GM12878 (cell line): ENCODE results near the gene IL32. TPM values are rescaled to one million over a fixed set of nuclear protein-coding genes. Genes with fewer than 3 reads are reported as not detected.

ENCODE experiments used
- ATAC-seq: fragments of 200-7000 bp; cut with Tn5 transposase; 3 replicates; pipeline ENCODE4 v1.9.1; 2020; ENCODE audit warnings: mild to moderate bottlenecking, moderate library complexity
- BruUV-seq: library from RNA; stranded (reverse); fragments of 400-500 nt; replicated peaks from 2 replicates; lab custom pipeline; 2021; lab: Mats Ljungman, UMichigan
- CTCF ChIA-PET: fragments of 300-600 bp; sonication (Branson Sonifier 250); formaldehyde crosslinking; extraction: SDS; loops from one replicate; lab custom pipeline; 2021; ENCODE audit warnings: inconsistent platforms; lab: Yijun Ruan, JAX
- POLR2A ChIA-PET: fragments of 350-600 bp; formaldehyde crosslinking; extraction: SDS; loops from one replicate; lab custom pipeline; 2021; ENCODE audit warnings: inconsistent platforms; lab: Charles Lee
- RAD21 ChIA-PET: fragments of 300-600 bp; sonication (Branson Sonifier 250); formaldehyde crosslinking; loops from one replicate; lab custom pipeline; 2023; ENCODE audit warnings: antibody characterized with exemption; ENCODE audit not compliant: unreplicated experiment; lab: Charles Lee
- SMC1A ChIA-PET: fragments of 300-600 bp; sonication (Branson Sonifier 250); formaldehyde crosslinking; loops from one replicate; lab custom pipeline; 2023; ENCODE audit not compliant: unreplicated experiment, uncharacterized antibody; lab: Charles Lee
- DNase-seq: peaks from one replicate; pipeline ENCODE4 v3.0.0-alpha.2; 2011; ENCODE audit warnings: low read depth, low spot score
- FAIRE-seq: peaks from 3 replicates; lab custom pipeline; 2011; peaks lifted over from hg19 to GRCh38; lab: Jason Lieb, UNC
- H2AFZ ChIP-seq: 2 replicates; pipeline ENCODE4 v1.6.0; 2011; ENCODE audit warnings: low read depth, low read length, control low read depth; ENCODE audit not compliant: control insufficient read depth
- H3K27ac ChIP-seq: 2 replicates; pipeline ENCODE4 v1.5.1; 2011; ENCODE audit warnings: control low read depth; ENCODE audit not compliant: control insufficient read depth, insufficient read depth
- H3K27me3 ChIP-seq, 2 experiments: replicated peaks in 1 of 2; 2 replicates each; pipeline versions ENCODE4 v1.6.0 to v1.6.1; 2011; ENCODE audit warnings: low read length in 1 of 2; ENCODE audit not compliant: control insufficient read depth in 2 of 2, insufficient read depth in 2 of 2
- H3K36me3 ChIP-seq, 2 experiments: 2 replicates each; pipeline ENCODE4 v1.5.1; 2011; ENCODE audit warnings: low read length in 1 of 2; ENCODE audit not compliant: control insufficient read depth in 2 of 2, insufficient read depth in 2 of 2
- H3K4me1 ChIP-seq: 2 replicates; pipeline ENCODE4 v1.6.1; 2011; ENCODE audit warnings: mild to moderate bottlenecking, low read length, moderate library complexity, mixed read lengths; ENCODE audit not compliant: control insufficient read depth, insufficient read depth
- H3K4me2 ChIP-seq: 2 replicates; pipeline ENCODE4 v1.6.0; 2011; ENCODE audit warnings: control low read depth; ENCODE audit not compliant: control insufficient read depth, insufficient read depth
- H3K4me3 ChIP-seq: fragments of 200-600 bp; sonication (generic); 2 replicates; pipeline ENCODE4 v1.5.1; 2016
- H3K79me2 ChIP-seq: 2 replicates; pipeline ENCODE4 v1.6.0; 2011; ENCODE audit warnings: low read length; ENCODE audit not compliant: control insufficient read depth, insufficient read depth
- H3K9ac ChIP-seq: 2 replicates; pipeline ENCODE4 v1.8.0; 2011; ENCODE audit warnings: low read length, control low read depth, mixed read lengths; ENCODE audit not compliant: control insufficient read depth, insufficient read depth
- H3K9me3 ChIP-seq: replicated peaks from 3 replicates; pipeline ENCODE4 v1.5.1; 2011; ENCODE audit warnings: mild to moderate bottlenecking, low read length; ENCODE audit not compliant: control insufficient read depth, insufficient read depth
- H4K20me1 ChIP-seq: 2 replicates; pipeline ENCODE4 v1.6.0; 2011; ENCODE audit not compliant: control insufficient read depth, insufficient read depth
- ATF2 ChIP-seq: IDR thresholded peaks from 2 replicates; pipeline ENCODE4 v1.6.1; 2012; ENCODE audit warnings: low read length, inconsistent platforms
- CTCF ChIP-seq, 3 experiments: IDR thresholded peaks in 2 of 3; conservative IDR thresholded peaks in 1 of 3; 2 replicates each; pipeline ENCODE4 v1.5.1; 2011; ENCODE audit warnings: low read depth in 3 of 3, low read length in 3 of 3, mild to moderate bottlenecking in 3 of 3, control low read depth in 2 of 3, moderate library complexity in 2 of 3, inconsistent platforms in 1 of 3, mixed read lengths in 1 of 3; ENCODE audit not compliant: control insufficient read depth in 2 of 3, insufficient read depth in 1 of 3; ENCODE audit errors: extremely low read depth in 1 of 3
- E2F8 ChIP-seq: fragments of 450-650 bp; IDR thresholded peaks from 2 replicates; pipeline ENCODE4 v1.6.1; 2018; ENCODE audit warnings: mild to moderate bottlenecking, low read depth, moderate library complexity; ENCODE audit not compliant: partially characterized antibody
- FOS ChIP-seq: IDR thresholded peaks from 3 replicates; pipeline ENCODE4 v1.6.1; 2011; ENCODE audit warnings: borderline replicate concordance; ENCODE audit not compliant: insufficient read length; ENCODE audit errors: extremely low read depth
- MEF2B ChIP-seq: fragments of 450-650 bp; IDR thresholded peaks from 2 replicates; pipeline ENCODE4 v1.6.1; 2018; ENCODE audit warnings: mild to moderate bottlenecking, moderate library complexity; ENCODE audit not compliant: partially characterized antibody, poor library complexity, severe bottlenecking
- PAX5 ChIP-seq: IDR thresholded peaks from 2 replicates; pipeline ENCODE4 v1.6.1; 2011; ENCODE audit warnings: low read depth, low read length, borderline replicate concordance
- SMARCA5 ChIP-seq: fragments of 450-650 bp; IDR thresholded peaks from 2 replicates; pipeline ENCODE4 v1.6.1; 2017; ENCODE audit warnings: mild to moderate bottlenecking
- ZNF217 ChIP-seq: fragments of 450-650 bp; IDR thresholded peaks from 2 replicates; pipeline ENCODE4 v1.6.1; 2017; ENCODE audit warnings: antibody characterized with exemption, mild to moderate bottlenecking
- ZNF24 ChIP-seq: fragments of 450-650 bp; IDR thresholded peaks from 2 replicates; pipeline ENCODE4 v1.6.1; 2017; ENCODE audit warnings: antibody characterized with exemption, mild to moderate bottlenecking
- WGBS: methylation state at CpG from one replicate; pipeline ENCODE4 v1.1.6; 2016; ENCODE audit warnings: low lambda C conversion rate; ENCODE audit not compliant: insufficient replicate concordance, insufficient coverage; ENCODE audit errors: missing lambda C conversion rate; 5-methylcytosine and 5-hydroxymethylcytosine counted together
- in situ Hi-C: fragments of 300-500 bp; cut with MboI; formaldehyde crosslinking; loops from 9 replicates; pipeline ENCODE4 v1.14.3; 2018; ENCODE audit warnings: mixed read lengths
- intact Hi-C: fragments of 100-400 bp; cut with micrococcal nuclease; formaldehyde crosslinking; loops from one replicate; pipeline ENCODE4 v1.14.2; 2022; ENCODE audit not compliant: unreplicated experiment
- polyA plus RNA-seq, 11 experiments: library from polyadenylated mRNA; depleted of rRNA in 4 of 11; unstranded in 6 of 11; stranded (reverse) in 5 of 11; fragments of >200 nt; fragmentation: Nextera tagmentation in 4 of 11; fragmentation: Illumina TruSeq in 1 of 11; extraction: Ambion mirVana in 4 of 11; extraction: Trizol in 1 of 11; gene quantifications; 1 replicate in 1 of 11; 2 replicates in 10 of 11; pipeline versions ENCODE4 v1.2.1 to v1.2.3, GENCODE V29; 2011 to 2016; ENCODE audit warnings: inconsistent platforms in 2 of 11, missing spikeins in 2 of 11, low read depth in 1 of 11
- total RNA-seq, 4 experiments: library from RNA; depleted of rRNA in 3 of 4; stranded (reverse); fragments of >200 nt in 3 of 4; fragmentation: Illumina TruSeq in 1 of 4; extraction: Trizol in 1 of 4; gene quantifications; 2 replicates each; pipeline versions ENCODE4 v1.2.1 to v1.2.3, GENCODE V29; 2013 to 2021

IL32 gene
- total and polyA plus RNA-seq, 10 of the 15 experiments (the other 5 are each of a cell fraction or from before 2014, with no cell fraction given) = 27.0 to 122 (median 55.8) TPM

GRCh38 chr16:3115561-3115960, 50.1 kb downstream of the IL32 start:
- ATAC-seq (no peak), DNase-seq (no peak), FAIRE-seq (no peak)
- Histone ChIP-seq H3K27ac (no peak overlapping the region), H4K20me1 (no peaks in the 10 kb centered on the region), H3K9me3 (no peaks in the 10 kb centered on the region), H3K79me2 (no peaks in the 10 kb centered on the region), H3K4me1 (no peaks in the 10 kb centered on the region; the same call in 1 of the 2 replicates), H3K4me3 (no peak overlapping the region), H3K36me3 (no peaks in the 10 kb centered on the region), H3K4me2 (no peak overlapping the region), H3K9ac (no peak overlapping the region), H3K27me3 (no peaks in the 10 kb centered on the region; a peak in 1 of 4 replicates), H2AFZ (no peak overlapping the region)
- 44% methylated on average over 12 of the region's 14 CpGs for whole genome bisulfite sequencing
- ChIA-PET CTCF (interaction anchor here (1.3 to 5.6 kb wide), 2 partner anchors 13 to 14 kb away, joined by 4 to 41 read pairs; no protein-coding TSS in a partner anchor), SMC1A (interaction anchor here (2.7 kb wide), 1 partner anchor 14 kb away, joined by 11 read pairs; no protein-coding TSS in a partner anchor), POLR2A (interaction anchor here (0.6 to 1.6 kb wide), 2 partner anchors 9 to 13 kb away, joined by 3 to 11 read pairs; no protein-coding TSS in a partner anchor), RAD21 (interaction anchor here (1.0 kb wide), 1 partner anchor 14 kb away, joined by 3 read pairs; no protein-coding TSS in a partner anchor)
- in situ Hi-C loops (no loop called here), intact Hi-C loops (no loop called here)
- BruUV-seq = no TSS peak
- TF ChIP-seq SMARCA5 (no peak), CTCF (IDR thresholded peaks at IDR 0.05 in 2 of 3, conservative IDR thresholded peaks at IDR 0.05 in 1 of 3; ENCODE audit: control insufficient read depth in 2 of 3, extremely low read depth in 1 of 3, insufficient read depth in 1 of 3, low read depth in 3 of 3, low read length in 3 of 3) (peak in 1 of 3 experiments; percentile 3; a peak in 1 of 6 replicates)

GRCh38 chr16:3118204-3118790, 52.9 kb downstream of the IL32 start:
- no peaks in the 10 kb centered on the region for H4K20me1 ChIP-seq
- no peaks in the 10 kb centered on the region for H3K79me2 ChIP-seq
- no peak for DNase-seq
- H3K9me3 ChIP-seq = no peaks in the 10 kb centered on the region
- ChIA-PET SMC1A (interaction anchor here (1.6 kb wide), 1 partner anchor 12 kb away, joined by 8 read pairs; no protein-coding TSS in a partner anchor), RAD21 (no interaction called here), CTCF (interaction anchor here (1.6 to 5.6 kb wide), 2 partner anchors 10 to 18 kb away, joined by 5 to 41 read pairs; no protein-coding TSS in a partner anchor), POLR2A (interaction anchor here (0.6 to 1.9 kb wide), 3 partner anchors 10 to 1179 kb away, joined by 3 to 13 read pairs (median 3); no protein-coding TSS in a partner anchor)
- no peaks in the 10 kb centered on the region for H3K36me3 ChIP-seq
- no peak for FAIRE-seq
- 44% methylated on average over 16 of the region's 16 CpGs for WGBS
- no peak for ATAC-seq
- no peaks in the 10 kb centered on the region for H3K27me3 ChIP-seq
- intact Hi-C loops (no loop called here), in situ Hi-C loops (no loop called here)
- no peak overlapping the region for H3K9ac ChIP-seq
- no peak overlapping the region for H2AFZ ChIP-seq
- BruUV-seq = no TSS peak
- no peak overlapping the region for H3K4me2 ChIP-seq
- no peak overlapping the region for H3K27ac ChIP-seq
- H3K4me1 ChIP-seq = peaks cover 2% of the 10 kb centered on the region
- no peak overlapping the region for H3K4me3 ChIP-seq
- TF ChIP-seq PAX5 (no peak), FOS (no peak), ZNF24 (no peak), ATF2 (no peak), E2F8 (no peak), MEF2B (no peak), ZNF217 (no peak)
